Measurements from ENCODE around the gene SEC61A1. TPM values are rescaled to one million over a fixed set of nuclear protein-coding genes. Genes with fewer than 3 reads are reported as not detected.

SEC61A1 gene
- polyA plus RNA-seq, 2 of the 4 experiments (the other 2 are of a cell fraction): 93.5 to 180 TPM

DNA sequence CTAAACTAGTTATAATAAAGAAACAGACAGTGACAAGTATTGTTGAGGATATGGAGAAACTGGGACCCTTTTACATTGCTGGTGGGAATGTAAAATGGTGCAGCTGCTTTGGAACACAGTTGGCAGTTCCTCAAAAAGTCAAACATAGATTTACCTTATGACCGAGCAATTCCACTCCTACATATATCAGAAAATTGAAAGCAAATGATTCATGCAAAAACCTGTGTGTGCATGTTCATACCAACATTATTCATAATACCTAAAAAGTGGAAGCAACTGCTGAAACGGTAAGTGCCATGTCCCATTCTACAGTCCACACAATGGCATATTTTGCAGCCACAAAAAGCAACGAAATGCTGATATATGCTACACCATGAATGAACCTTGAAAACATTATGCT is 12.2 kb upstream of the SEC61A1 start:
- H3K4me2 ChIP-seq: no peak overlapping the region
- DNase-seq (ENCODE audit: low read depth in 1 of 2, low spot score in 1 of 2) (no peak), FAIRE-seq (no peak), ATAC-seq (no peak)
- H3K4me3 ChIP-seq: no peak overlapping the region
- H3K27ac ChIP-seq: no peak overlapping the region
- whole genome bisulfite sequencing (ENCODE audit: missing lambda C conversion rate): 49% methylated on average over 3 of the region's 3 CpGs
- CTCF ChIA-PET: no interaction called here
- POLR2A ChIA-PET: no interaction called here
- TF ChIP-seq, protein P1, sequence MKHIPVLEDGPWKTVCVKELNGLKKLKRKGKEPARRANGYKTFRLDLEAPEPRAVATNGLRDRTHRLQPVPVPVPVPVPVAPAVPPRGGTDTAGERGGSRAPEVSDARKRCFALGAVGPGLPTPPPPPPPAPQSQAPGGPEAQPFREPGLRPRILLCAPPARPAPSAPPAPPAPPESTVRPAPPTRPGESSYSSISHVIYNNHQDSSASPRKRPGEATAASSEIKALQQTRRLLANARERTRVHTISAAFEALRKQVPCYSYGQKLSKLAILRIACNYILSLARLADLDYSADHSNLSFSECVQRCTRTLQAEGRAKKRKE (CRISPR knock-in tag; IDR thresholded peaks at IDR 0.05; ENCODE audit: low read depth): no peak
- TF ChIP-seq TFCP2L1 (CRISPR knock-in tag; IDR thresholded peaks at IDR 0.05) (no peak), NR3C1 (IDR thresholded peaks at IDR 0.05) (no peak), ZC3H11A (IDR thresholded peaks at IDR 0.05) (no peak), NPAS2 (CRISPR knock-in tag; IDR thresholded peaks at IDR 0.05; ENCODE audit: borderline replicate concordance) (no peak), FOSL2 (IDR thresholded peaks at IDR 0.05) (no peak), FOSL2 (CRISPR knock-in tag; IDR thresholded peaks at IDR 0.05) (no peak), HEYL (CRISPR knock-in tag; IDR thresholded peaks at IDR 0.05) (no peak), POLR2AphosphoS2 (conservative IDR thresholded peaks at IDR 0.05; ENCODE audit: low read length) (no peak), PHF8 (IDR thresholded peaks at IDR 0.05; ENCODE audit: borderline replicate concordance, low read depth) (no peak), KDM1A (IDR thresholded peaks at IDR 0.05; ENCODE audit: low read depth) (no peak), KDM5A (IDR thresholded peaks at IDR 0.05) (no peak), HDAC2 (IDR thresholded peaks at IDR 0.05) (no peak), SMC3 (IDR thresholded peaks at IDR 0.05) (no peak)
- TF ChIP-seq, protein P2, sequence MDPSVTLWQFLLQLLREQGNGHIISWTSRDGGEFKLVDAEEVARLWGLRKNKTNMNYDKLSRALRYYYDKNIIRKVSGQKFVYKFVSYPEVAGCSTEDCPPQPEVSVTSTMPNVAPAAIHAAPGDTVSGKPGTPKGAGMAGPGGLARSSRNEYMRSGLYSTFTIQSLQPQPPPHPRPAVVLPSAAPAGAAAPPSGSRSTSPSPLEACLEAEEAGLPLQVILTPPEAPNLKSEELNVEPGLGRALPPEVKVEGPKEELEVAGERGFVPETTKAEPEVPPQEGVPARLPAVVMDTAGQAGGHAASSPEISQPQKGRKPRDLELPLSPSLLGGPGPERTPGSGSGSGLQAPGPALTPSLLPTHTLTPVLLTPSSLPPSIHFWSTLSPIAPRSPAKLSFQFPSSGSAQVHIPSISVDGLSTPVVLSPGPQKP (IDR thresholded peaks at IDR 0.05; ENCODE audit: low read depth, low read length): no peak
- TF ChIP-seq, protein P3, sequence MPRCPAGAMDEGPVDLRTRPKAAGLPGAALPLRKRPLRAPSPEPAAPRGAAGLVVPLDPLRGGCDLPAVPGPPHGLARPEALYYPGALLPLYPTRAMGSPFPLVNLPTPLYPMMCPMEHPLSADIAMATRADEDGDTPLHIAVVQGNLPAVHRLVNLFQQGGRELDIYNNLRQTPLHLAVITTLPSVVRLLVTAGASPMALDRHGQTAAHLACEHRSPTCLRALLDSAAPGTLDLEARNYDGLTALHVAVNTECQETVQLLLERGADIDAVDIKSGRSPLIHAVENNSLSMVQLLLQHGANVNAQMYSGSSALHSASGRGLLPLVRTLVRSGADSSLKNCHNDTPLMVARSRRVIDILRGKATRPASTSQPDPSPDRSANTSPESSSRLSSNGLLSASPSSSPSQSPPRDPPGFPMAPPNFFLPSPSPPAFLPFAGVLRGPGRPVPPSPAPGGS (IDR thresholded peaks at IDR 0.05): no peak
- TF ChIP-seq, protein P4, sequence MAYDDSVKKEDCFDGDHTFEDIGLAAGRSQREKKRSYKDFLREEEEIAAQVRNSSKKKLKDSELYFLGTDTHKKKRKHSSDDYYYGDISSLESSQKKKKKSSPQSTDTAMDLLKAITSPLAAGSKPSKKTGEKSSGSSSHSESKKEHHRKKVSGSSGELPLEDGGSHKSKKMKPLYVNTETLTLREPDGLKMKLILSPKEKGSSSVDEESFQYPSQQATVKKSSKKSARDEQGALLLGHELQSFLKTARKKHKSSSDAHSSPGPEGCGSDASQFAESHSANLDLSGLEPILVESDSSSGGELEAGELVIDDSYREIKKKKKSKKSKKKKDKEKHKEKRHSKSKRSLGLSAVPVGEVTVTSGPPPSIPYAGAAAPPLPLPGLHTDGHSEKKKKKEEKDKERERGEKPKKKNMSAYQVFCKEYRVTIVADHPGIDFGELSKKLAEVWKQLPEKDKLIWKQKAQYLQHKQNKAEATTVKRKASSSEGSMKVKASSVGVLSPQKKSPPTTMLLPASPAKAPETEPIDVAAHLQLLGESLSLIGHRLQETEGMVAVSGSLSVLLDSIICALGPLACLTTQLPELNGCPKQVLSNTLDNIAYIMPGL (CRISPR knock-in tag; IDR thresholded peaks at IDR 0.05; ENCODE audit: borderline replicate concordance): no peak
- no peaks in the 10 kb centered on the region for H3K9me3 ChIP-seq
- H3K4me1 ChIP-seq: peaks cover 12% of the 10 kb centered on the region; the same call in 2 of the 3 replicates

DNA sequence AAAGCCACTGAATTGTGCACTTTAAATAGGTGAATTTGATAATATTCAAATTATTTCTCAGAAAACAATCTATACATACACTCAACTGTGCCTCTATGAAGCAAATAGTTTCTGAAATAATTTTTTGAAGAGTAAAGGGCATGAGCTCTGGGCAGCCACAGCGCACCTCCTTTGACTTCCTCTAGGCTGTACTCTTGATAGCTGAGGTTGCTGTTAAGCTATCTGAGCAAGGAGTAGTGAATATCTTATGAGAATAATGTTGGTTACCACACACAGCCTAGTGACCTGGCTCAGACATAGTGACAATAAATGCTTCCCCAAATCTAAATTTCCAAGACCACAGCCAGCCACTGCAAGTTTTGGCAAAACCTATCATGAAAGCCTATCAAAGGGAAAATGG is 11.6 kb upstream of the SEC61A1 start:
- TF ChIP-seq TP53 (CRISPR knock-in tag; IDR thresholded peaks at IDR 0.05) (no peak), FOSB (CRISPR knock-in tag; IDR thresholded peaks at IDR 0.05) (no peak), ZC3H11A (IDR thresholded peaks at IDR 0.05) (no peak), RARB (CRISPR knock-in tag; IDR thresholded peaks at IDR 0.05) (no peak), POLR2A (IDR thresholded peaks at IDR 0.05; ENCODE audit: low read length) (no peak), EP300 (IDR thresholded peaks at IDR 0.05) (no peak), FOXS1 (CRISPR knock-in tag; IDR thresholded peaks at IDR 0.05) (no peak), PHF8 (IDR thresholded peaks at IDR 0.05; ENCODE audit: borderline replicate concordance, low read depth) (no peak), ZSCAN20 (CRISPR knock-in tag; IDR thresholded peaks at IDR 0.05) (no peak), ZNF302 (CRISPR knock-in tag; IDR thresholded peaks at IDR 0.05) (no peak), MAZ (IDR thresholded peaks at IDR 0.05; ENCODE audit: borderline replicate concordance, low read depth, low read length) (no peak), NR3C1 (IDR thresholded peaks at IDR 0.05) (no peak), ZFP36 (IDR thresholded peaks at IDR 0.05; ENCODE audit: borderline replicate concordance, partially characterized antibody) (no peak)
- TF ChIP-seq, protein P1 (CRISPR knock-in tag; IDR thresholded peaks at IDR 0.05; ENCODE audit: low read depth): no peak
- TF ChIP-seq, protein P4 (CRISPR knock-in tag; IDR thresholded peaks at IDR 0.05; ENCODE audit: borderline replicate concordance): no peak
- TF ChIP-seq, protein P5, sequence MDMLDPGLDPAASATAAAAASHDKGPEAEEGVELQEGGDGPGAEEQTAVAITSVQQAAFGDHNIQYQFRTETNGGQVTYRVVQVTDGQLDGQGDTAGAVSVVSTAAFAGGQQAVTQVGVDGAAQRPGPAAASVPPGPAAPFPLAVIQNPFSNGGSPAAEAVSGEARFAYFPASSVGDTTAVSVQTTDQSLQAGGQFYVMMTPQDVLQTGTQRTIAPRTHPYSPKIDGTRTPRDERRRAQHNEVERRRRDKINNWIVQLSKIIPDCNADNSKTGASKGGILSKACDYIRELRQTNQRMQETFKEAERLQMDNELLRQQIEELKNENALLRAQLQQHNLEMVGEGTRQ (IDR thresholded peaks at IDR 0.05): no peak
- no peak for DNase-seq (ENCODE audit: low read depth in 1 of 2, low spot score in 1 of 2)
- ATAC-seq: no peak
- H3K4me3 ChIP-seq: no peak overlapping the region
- POLR2A ChIA-PET: no interaction called here
- peaks cover 8% of the 10 kb centered on the region; the same call in 2 of the 3 replicates for H3K4me1 ChIP-seq
- no peak overlapping the region for H3K4me2 ChIP-seq
- WGBS (ENCODE audit: missing lambda C conversion rate): 0% methylated on average over 1 of the region's 1 CpG
- CTCF ChIA-PET: no interaction called here
- H3K27ac ChIP-seq: no peak overlapping the region
- H3K9me3 ChIP-seq: no peaks in the 10 kb centered on the region
- FAIRE-seq: no peak

Measured in A549 (cell line).